ENCODE measurements around the gene GLG1. TPM values are rescaled to one million over a fixed set of nuclear protein-coding genes. Genes with fewer than 3 reads are reported as not detected.

Gene GLG1
- total RNA-seq: 148 and 240 TPM in 2 replicates

DNA sequence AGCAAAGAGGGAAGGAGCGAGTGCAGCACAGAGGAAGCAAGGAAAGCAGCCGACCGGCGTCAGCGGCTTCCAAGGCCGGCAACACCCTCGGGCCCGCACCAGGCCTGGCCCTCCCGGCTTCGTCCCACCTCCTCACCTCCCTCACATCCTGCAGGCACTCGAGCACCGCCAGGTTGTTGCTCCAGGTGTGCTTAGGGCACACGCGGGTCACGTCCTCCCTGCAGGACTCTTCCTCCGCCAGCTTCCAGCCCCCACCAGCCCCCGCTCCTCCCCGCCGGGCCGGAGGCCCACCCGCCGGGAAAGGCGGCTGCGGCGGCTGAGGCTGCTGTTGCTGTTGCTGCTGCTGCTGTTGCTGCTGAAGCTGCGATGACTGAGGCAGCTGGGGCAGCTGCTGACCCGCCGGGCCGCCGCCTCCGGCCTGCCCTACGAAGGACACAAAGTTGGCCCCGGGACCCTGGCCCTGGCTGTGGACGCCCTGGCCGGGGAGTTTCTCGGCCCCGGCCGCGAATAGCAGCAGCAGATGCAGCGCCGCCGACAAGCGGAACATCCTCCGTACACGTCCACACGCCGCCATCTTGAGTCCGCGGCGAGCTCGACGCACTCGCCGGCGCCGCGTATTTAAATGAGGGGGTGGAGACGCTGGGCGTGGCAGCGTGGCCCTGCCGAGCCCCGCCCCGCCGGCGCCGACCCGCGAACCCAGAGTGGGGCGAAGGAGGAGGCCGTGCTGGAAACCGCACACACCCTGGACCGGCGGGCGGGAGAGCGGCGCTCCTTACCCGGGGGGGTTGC lies at the start of gene GLG1:
Gene GLG1 (minus strand): TSS at position 594 of the 789 bp plus-strand sequence. CDS start 20 bp downstream, at position 574.

DNA sequence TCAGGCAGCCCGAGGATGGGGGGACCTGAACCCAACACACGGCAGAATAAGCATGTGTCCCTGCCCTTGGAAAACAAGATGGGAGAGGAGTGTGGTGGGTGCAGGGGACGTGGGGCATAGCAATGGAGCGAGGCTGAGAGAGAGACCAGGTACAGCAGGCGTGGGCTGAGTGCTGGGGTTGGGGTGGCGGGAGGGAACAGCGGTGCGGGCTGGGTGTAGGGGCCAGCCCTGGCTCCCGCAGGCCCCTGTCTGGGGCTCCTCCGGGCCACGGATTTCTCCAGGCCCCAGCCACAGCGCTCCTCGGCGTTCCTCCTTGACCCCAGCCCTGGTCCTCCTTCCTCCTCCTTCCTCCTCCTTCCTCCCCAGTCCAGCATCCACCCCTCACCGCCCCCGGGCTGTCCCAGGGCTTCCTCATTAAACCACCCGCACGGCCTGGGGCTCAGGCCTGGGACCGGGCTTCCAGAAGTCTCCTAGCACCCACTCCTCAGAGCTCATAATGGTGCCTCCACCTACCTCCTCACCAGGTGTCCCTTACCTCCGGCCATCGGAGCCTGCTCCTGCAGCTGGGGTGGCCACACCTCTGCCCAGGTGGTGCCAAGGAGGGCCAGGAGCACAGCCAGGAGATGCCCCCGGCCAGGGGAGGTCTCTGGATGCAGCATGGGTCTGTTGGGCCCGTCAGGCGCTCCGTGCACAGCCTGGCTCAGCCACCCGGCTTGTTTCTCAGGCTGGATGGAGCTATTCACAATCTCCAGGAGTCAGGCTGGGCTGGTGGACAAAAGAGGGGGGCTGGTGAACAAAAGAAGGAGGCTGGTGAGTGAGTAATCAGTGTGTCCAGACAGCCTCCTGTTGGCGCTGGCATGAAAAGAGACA lies 186.1 kb downstream of the GLG1 start, which contains the start of gene CLEC18B:
Gene CLEC18B (minus strand): TSS at position 867 of the 870 bp plus-strand sequence. CDS start 208 bp downstream, at position 659.

Other genes starting within 250 kb of the GLG1 start
- 0.37 and 0.92 TPM in 2 replicates for gene NPIPB15, start 230.8 kb downstream of the GLG1 start, total RNA-seq
- gene CLEC18B, start 185.6 kb downstream of the GLG1 start, total RNA-seq: 0.53 and 1.4 TPM in 2 replicates
- gene RFWD3, start 59.8 kb upstream of the GLG1 start, total RNA-seq: 15.3 and 24.3 TPM in 2 replicates
- gene MLKL, start 93.7 kb upstream of the GLG1 start, total RNA-seq: 16.2 and 19.2 TPM in 2 replicates
- not detected in 2 replicates for gene FA2H, start 167.7 kb upstream of the GLG1 start, total RNA-seq